ENCODE measurements around the gene TRPM5.

TRPM5 gene

GRCh38 chr11:2471048-2471803, 26.9 kb upstream of the TRPM5 start:
- Histone ChIP-seq H3K27me3 (ENCODE audit: insufficient read depth, poor library complexity, severe bottlenecking) (no peaks in the 10 kb centered on the region), H3K4me3 (replicated peaks; ENCODE audit: insufficient read depth, low read length) (no peak overlapping the region), H3K27ac (replicated peaks) (no peak overlapping the region)
- TF ChIP-seq GABPA (IDR thresholded peaks at IDR 0.05; ENCODE audit: low read depth) (no peak), SPI1 (IDR thresholded peaks at IDR 0.05; ENCODE audit: borderline replicate concordance, low read depth) (no peak), REST (IDR thresholded peaks at IDR 0.05; ENCODE audit: insufficient replicate concordance, low read depth) (no peak), POLR2AphosphoS5 (IDR thresholded peaks at IDR 0.05; ENCODE audit: low read depth) (no peak)
- TF ChIP-seq, protein P1, sequence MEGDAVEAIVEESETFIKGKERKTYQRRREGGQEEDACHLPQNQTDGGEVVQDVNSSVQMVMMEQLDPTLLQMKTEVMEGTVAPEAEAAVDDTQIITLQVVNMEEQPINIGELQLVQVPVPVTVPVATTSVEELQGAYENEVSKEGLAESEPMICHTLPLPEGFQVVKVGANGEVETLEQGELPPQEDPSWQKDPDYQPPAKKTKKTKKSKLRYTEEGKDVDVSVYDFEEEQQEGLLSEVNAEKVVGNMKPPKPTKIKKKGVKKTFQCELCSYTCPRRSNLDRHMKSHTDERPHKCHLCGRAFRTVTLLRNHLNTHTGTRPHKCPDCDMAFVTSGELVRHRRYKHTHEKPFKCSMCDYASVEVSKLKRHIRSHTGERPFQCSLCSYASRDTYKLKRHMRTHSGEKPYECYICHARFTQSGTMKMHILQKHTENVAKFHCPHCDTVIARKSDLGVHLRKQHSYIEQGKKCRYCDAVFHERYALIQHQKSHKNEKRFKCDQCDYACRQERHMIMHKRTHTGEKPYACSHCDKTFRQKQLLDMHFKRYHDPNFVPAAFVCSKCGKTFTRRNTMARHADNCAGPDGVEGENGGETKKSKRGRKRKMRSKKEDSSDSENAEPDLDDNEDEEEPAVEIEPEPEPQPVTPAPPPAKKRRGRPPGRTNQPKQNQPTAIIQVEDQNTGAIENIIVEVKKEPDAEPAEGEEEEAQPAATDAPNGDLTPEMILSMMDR (IDR thresholded peaks at IDR 0.05; ENCODE audit: insufficient read depth, low read length) = no peak
- DNase-seq (ENCODE audit: low read depth in 1 of 2, low spot score in 1 of 2) = no peak

- no peak for TF ChIP-seq SPI1 (IDR thresholded peaks at IDR 0.05; ENCODE audit: borderline replicate concordance, low read depth)
- TF ChIP-seq GABPA (IDR thresholded peaks at IDR 0.05; ENCODE audit: low read depth) = no peak
- TF ChIP-seq REST (IDR thresholded peaks at IDR 0.05; ENCODE audit: insufficient replicate concordance, low read depth) = no peak
- TF ChIP-seq, protein P1 (IDR thresholded peaks at IDR 0.05; ENCODE audit: insufficient read depth, low read length) = no peak
- Histone ChIP-seq H3K27ac (replicated peaks) (no peak overlapping the region), H3K4me3 (replicated peaks; ENCODE audit: insufficient read depth, low read length) (no peak overlapping the region), H3K27me3 (ENCODE audit: insufficient read depth, poor library complexity, severe bottlenecking) (no peaks in the 10 kb centered on the region)
- DNase-seq (ENCODE audit: low read depth in 1 of 2, low spot score in 1 of 2) = no peak
Observed at GRCh38 chr11:2470495-2470894, 26.2 kb upstream of the TRPM5 start.

GRCh38 chr11:2468363-2469235, 24.3 kb upstream of the TRPM5 start:
- Histone ChIP-seq H3K4me3 (replicated peaks; ENCODE audit: insufficient read depth, low read length) (no peak overlapping the region), H3K27ac (replicated peaks) (no peak overlapping the region), H3K27me3 (ENCODE audit: insufficient read depth, poor library complexity, severe bottlenecking) (no peaks in the 10 kb centered on the region)
- TF ChIP-seq REST (IDR thresholded peaks at IDR 0.05; ENCODE audit: insufficient replicate concordance, low read depth) = peak; percentile 22
- TF ChIP-seq POLR2AphosphoS5 (IDR thresholded peaks at IDR 0.05; ENCODE audit: low read depth) = no peak
- peak in 1 of 2 experiments; percentile 43 for DNase-seq (ENCODE audit: low read depth in 1 of 2, low spot score in 1 of 2)

All from HL-60 (cell line).